Lung (tissue), 12 donors: ENCODE measurements around the gene PDE3B. TPM values are rescaled to one million over a fixed set of nuclear protein-coding genes. Genes with fewer than 3 reads are reported as not detected.

ENCODE experiments used
- ATAC-seq: fragments of 200-7000 bp; cut with Tn5 transposase; one replicate; pipeline ENCODE4 v1.9.1; 2020; ENCODE audit warnings: moderate number of reproducible peaks; ENCODE audit not compliant: insufficient read depth, low FRiP score
- DNase-seq, 3 donors: peaks; one replicate each; pipeline ENCODE4 v3.0.0-alpha.2; 2013 to 2017
- H3K27ac ChIP-seq, 2 donors: one replicate each; pipeline ENCODE4 v1.5.1; 2013; ENCODE audit warnings: mild to moderate bottlenecking in 2 of 2, moderate library complexity in 2 of 2, control low read depth in 1 of 2, inconsistent platforms in 1 of 2, low read depth in 1 of 2, low read length in 1 of 2
- H3K27me3 ChIP-seq, 3 donors: one replicate each; pipeline ENCODE4 v1.5.1; 2013; ENCODE audit warnings: low read length in 2 of 3; ENCODE audit not compliant: control insufficient read depth in 3 of 3, insufficient read depth in 3 of 3
- H3K36me3 ChIP-seq, 4 donors: one replicate each; pipeline ENCODE4 v1.5.1; 2013; ENCODE audit warnings: low read length in 4 of 4, mild to moderate bottlenecking in 1 of 4, moderate library complexity in 1 of 4; ENCODE audit not compliant: control insufficient read depth in 4 of 4, insufficient read depth in 4 of 4
- H3K4me1 ChIP-seq, 5 donors: one replicate each; pipeline ENCODE4 v1.5.1; 2013; ENCODE audit warnings: low read length in 5 of 5, mild to moderate bottlenecking in 2 of 5, moderate library complexity in 1 of 5; ENCODE audit not compliant: control insufficient read depth in 5 of 5, insufficient read depth in 5 of 5
- H3K4me3 ChIP-seq: one replicate; pipeline ENCODE4 v1.5.1; 2013; ENCODE audit warnings: mild to moderate bottlenecking, control low read depth, moderate library complexity
- H3K9ac ChIP-seq, 2 donors: one replicate each; pipeline ENCODE4 v1.5.1; 2013; ENCODE audit warnings: low read length in 2 of 2, control low read depth in 1 of 2; ENCODE audit not compliant: insufficient read depth in 1 of 2
- H3K9me3 ChIP-seq, 4 donors: one replicate each; pipeline ENCODE4 v1.5.1; 2013; ENCODE audit warnings: low read length in 3 of 4, mild to moderate bottlenecking in 1 of 4, moderate library complexity in 1 of 4; ENCODE audit not compliant: control insufficient read depth in 4 of 4, insufficient read depth in 3 of 4
- CTCF ChIP-seq: IDR thresholded peaks from 2 replicates; pipeline ENCODE4 v1.5.1; 2012; ENCODE audit warnings: mild to moderate bottlenecking; ENCODE audit errors: control extremely low read depth, extremely low read depth
- WGBS, 2 donors: extraction: QIAGEN DNeasy Blood & Tissue Kit; methylation state at CpG; one replicate each; pipeline ENCODE4 v1.1.7; 2013; 5-methylcytosine and 5-hydroxymethylcytosine counted together
- polyA plus RNA-seq, 2 donors: library from polyadenylated mRNA; stranded (reverse); fragments of 200-250 nt; gene quantifications; one replicate each; pipeline ENCODE4 v1.2.1, GENCODE V29; 2013
- total RNA-seq, 2 donors: library from RNA; depleted of rRNA in 1 of 2; stranded (reverse); fragments of >200 nt in 1 of 2; gene quantifications; one replicate each; pipeline ENCODE4 v1.2.1, GENCODE V29; 2014 to 2021
- donor health status: control.
- donor health status: control.
- donor health status: Bipolar disorder and iron deficiency.
- donor health status: healthy.
- donor health status: DM: yes; HTN: yes; CAD: no.

The PDE3B gene
- total and polyA plus RNA-seq, 4 donors: 3.3 to 79.2 (median 11.5) TPM

GRCh38 chr11:14835496-14836492 lies 192.2 kb downstream of the PDE3B start:
- ATAC-seq (no peak), DNase-seq (peak in 1 of 3 donors; percentile 23)
- no peak overlapping the region for H3K27ac ChIP-seq
- no peak overlapping the region for H3K9ac ChIP-seq
- H3K9me3 ChIP-seq: no peaks in the 10 kb centered on the region
- no peaks in the 10 kb centered on the region for H3K27me3 ChIP-seq
- peaks cover 0 to 17% (median 0%) of the 10 kb centered on the region in 4 donors for H3K36me3 ChIP-seq
- no peak for TF ChIP-seq CTCF
- no peaks in the 10 kb centered on the region for H3K4me1 ChIP-seq
- no peak overlapping the region for H3K4me3 ChIP-seq

DNA sequence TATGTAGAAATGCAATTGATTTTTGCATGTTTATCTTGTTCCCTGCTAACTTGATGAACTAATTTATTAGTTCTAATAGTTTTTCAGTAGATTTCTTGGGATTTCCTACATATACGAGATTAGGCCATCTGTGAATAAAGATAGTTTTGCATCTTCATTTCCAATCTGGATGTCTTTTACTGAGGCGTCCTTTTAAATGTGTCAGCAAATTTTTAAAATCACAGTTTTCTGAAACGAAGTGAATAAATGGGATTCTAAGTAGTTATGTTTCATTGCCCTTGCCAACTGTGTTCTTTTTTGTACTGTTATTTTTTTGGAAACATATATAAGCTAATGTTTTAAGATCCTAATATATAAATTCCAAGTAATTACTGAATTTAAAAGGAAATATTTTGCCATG lies 198.4 kb downstream of the PDE3B start:
- ATAC-seq: no peak
- H3K4me3 ChIP-seq: no peak overlapping the region
- H3K27ac ChIP-seq: no peak overlapping the region
- no peaks in the 10 kb centered on the region for H3K9me3 ChIP-seq
- no peaks in the 10 kb centered on the region for H3K4me1 ChIP-seq
- no peak overlapping the region for H3K9ac ChIP-seq
- no peaks in the 10 kb centered on the region for H3K27me3 ChIP-seq
- no peak for DNase-seq
- no peak for TF ChIP-seq CTCF
- H3K36me3 ChIP-seq: peaks cover 0 to 15% (median 0%) of the 10 kb centered on the region in 4 donors
- 97% methylated on average over 3 of the region's 3 CpGs for WGBS, 2 donors

DNA sequence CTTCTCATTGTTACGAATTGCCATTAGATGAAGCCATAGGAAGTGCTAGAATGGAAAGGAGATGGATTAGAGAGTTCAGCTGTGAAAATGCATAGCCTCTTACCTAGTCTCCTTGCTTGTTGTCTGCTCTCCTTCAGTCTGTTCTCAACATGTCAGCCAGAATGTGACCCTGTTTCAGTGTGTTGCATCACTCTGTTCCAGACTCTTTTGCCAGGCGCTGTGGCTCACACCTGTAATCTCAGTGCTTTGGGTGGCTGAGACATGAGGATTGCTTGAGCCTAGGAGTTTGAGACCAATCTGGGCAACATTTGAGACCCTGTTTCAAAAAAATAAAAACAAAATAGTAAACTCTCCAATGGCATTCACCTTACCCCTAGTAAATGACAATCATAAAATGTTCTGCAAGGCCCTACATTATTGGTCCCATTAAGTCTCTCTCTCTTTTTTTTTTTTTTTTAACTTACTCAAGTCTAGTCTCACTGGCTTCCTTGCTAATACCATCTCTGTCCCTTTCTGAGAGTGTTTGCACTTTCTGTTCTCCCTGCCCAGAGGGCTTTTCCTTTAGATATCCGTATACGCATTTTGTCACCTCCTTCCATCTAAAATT lies 209.1 kb downstream of the PDE3B start:
- ATAC-seq (no peak), DNase-seq (no peak)
- Histone ChIP-seq H3K4me1 (no peaks in the 10 kb centered on the region), H3K36me3 (no peaks in the 10 kb centered on the region), H3K9me3 (no peaks in the 10 kb centered on the region), H3K27ac (no peak overlapping the region), H3K9ac (no peak overlapping the region), H3K27me3 (no peaks in the 10 kb centered on the region), H3K4me3 (no peak overlapping the region)
- TF ChIP-seq CTCF: no peak
- WGBS, 2 donors: 94 to 97% methylated on average over 4 of the region's 4 CpGs
